Smooth muscle cell (in vitro differentiated cells): Measurements from ENCODE around the gene STK40. TPM values are rescaled to one million over a fixed set of nuclear protein-coding genes. Genes with fewer than 3 reads are reported as not detected.

Source experiments
- DNase-seq: peaks from one replicate; lab custom pipeline; 2025; ENCODE audit not compliant: unreplicated experiment; lab: John Stamatoyannopoulos, UW
- H2AFZ ChIP-seq: fragments of 200-600 bp; sonication (generic); 2 replicates; pipeline ENCODE4 v1.6.0; 2016; ENCODE audit warnings: antibody characterized with exemption, low read depth, mild to moderate bottlenecking
- H3F3A ChIP-seq: fragments of 200-600 bp; sonication (generic); 2 replicates; pipeline ENCODE4 v1.6.0; 2017; ENCODE audit warnings: antibody characterized with exemption, low read depth
- H3K27ac ChIP-seq: fragments of 200-600 bp; sonication (generic); 2 replicates; pipeline ENCODE4 v1.5.1; 2016; ENCODE audit warnings: low read depth, mild to moderate bottlenecking
- H3K27me3 ChIP-seq: fragments of 200-600 bp; sonication (generic); 2 replicates; pipeline ENCODE4 v1.6.1; 2016; ENCODE audit warnings: low read depth, mild to moderate bottlenecking
- H3K36me3 ChIP-seq: fragments of 200-600 bp; sonication (generic); 2 replicates; pipeline ENCODE4 v1.5.1; 2016; ENCODE audit warnings: low read depth
- H3K4me1 ChIP-seq: fragments of 200-600 bp; sonication (generic); 2 replicates; pipeline ENCODE4 v1.5.1; 2016; ENCODE audit warnings: low read depth
- H3K4me2 ChIP-seq: fragments of 200-600 bp; sonication (generic); 2 replicates; pipeline ENCODE4 v1.6.0; 2016; ENCODE audit warnings: mild to moderate bottlenecking
- H3K4me3 ChIP-seq: fragments of 200-600 bp; sonication (generic); 2 replicates; pipeline ENCODE4 v1.5.1; 2016; ENCODE audit warnings: mild to moderate bottlenecking
- H3K79me2 ChIP-seq: fragments of 200-600 bp; sonication (generic); 2 replicates; pipeline ENCODE4 v1.6.0; 2016; ENCODE audit warnings: low read depth, mild to moderate bottlenecking
- H3K9ac ChIP-seq: fragments of 200-600 bp; sonication (generic); 2 replicates; pipeline ENCODE4 v1.6.0; 2016; ENCODE audit warnings: low read depth
- H3K9me3 ChIP-seq: fragments of 200-600 bp; sonication (generic); replicated peaks from 2 replicates; pipeline ENCODE4 v1.5.1; 2016; ENCODE audit warnings: low read depth
- H4K20me1 ChIP-seq: fragments of 200-600 bp; sonication (generic); 2 replicates; pipeline ENCODE4 v1.6.0; 2016; ENCODE audit warnings: low read depth
- CTCF ChIP-seq: fragments of 200-600 bp; sonication (generic); IDR thresholded peaks from 2 replicates; pipeline ENCODE4 v1.5.1; 2017; ENCODE audit warnings: borderline replicate concordance, mild to moderate bottlenecking, antibody characterized with exemption; ENCODE audit not compliant: insufficient read depth, poor library complexity, severe bottlenecking
- WGBS: methylation state at CpG from one replicate; pipeline ENCODE4 v1.1.7; 2016; ENCODE audit warnings: low lambda C conversion rate; 5-methylcytosine and 5-hydroxymethylcytosine counted together
- polyA plus RNA-seq: library from polyadenylated mRNA; unstranded; fragments of >200 nt; fragmentation: Nextera tagmentation; extraction: Ambion mirVana; gene quantifications from 2 replicates; pipeline ENCODE4 v1.2.1, GENCODE V29; 2016
- total RNA-seq: library from RNA; depleted of rRNA; stranded (reverse); fragments of >200 nt; gene quantifications from 2 replicates; pipeline ENCODE4 v1.2.3, GENCODE V29; 2014

Gene STK40
- total and polyA plus RNA-seq, 2 experiments from 2014 or later = 8.4 to 18.8 TPM

DNA sequence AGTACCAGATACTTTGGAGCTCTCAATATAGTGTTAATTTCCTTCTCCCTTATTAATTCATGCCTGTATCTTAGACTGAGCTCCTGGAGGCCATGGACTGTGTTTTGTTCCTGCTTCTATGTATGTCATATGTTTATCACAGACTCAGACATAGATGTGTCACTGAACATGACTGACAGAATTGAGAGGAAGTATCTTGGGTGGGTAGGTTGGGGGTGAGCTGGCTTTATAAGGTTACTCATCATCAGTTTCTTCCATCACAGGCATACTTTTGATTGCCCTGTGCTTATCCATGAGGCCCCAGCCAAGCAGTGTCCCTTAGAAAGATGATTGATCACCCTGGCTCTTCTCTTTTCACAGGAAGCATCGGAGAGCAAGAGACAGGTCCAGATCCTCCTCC is 85.2 kb downstream of the STK40 start:
- H3K4me3 ChIP-seq = no peak overlapping the region
- H2AFZ ChIP-seq = no peak overlapping the region
- H3F3A ChIP-seq = peaks cover 31% of the 10 kb centered on the region
- H3K9ac ChIP-seq = peak overlapping the region; percentile 70
- H3K36me3 ChIP-seq = peaks cover 11% of the 10 kb centered on the region
- WGBS = 96% methylated on average over 1 of the region's 1 CpG
- H3K9me3 ChIP-seq = no peaks in the 10 kb centered on the region
- H3K27me3 ChIP-seq = no peaks in the 10 kb centered on the region
- no peak for DNase-seq
- no peaks in the 10 kb centered on the region for H3K4me1 ChIP-seq
- H3K27ac ChIP-seq = peak overlapping the region; percentile 91
- no peak overlapping the region for H3K4me2 ChIP-seq
- no peak for TF ChIP-seq CTCF
- H4K20me1 ChIP-seq = peaks cover 17% of the 10 kb centered on the region
- H3K79me2 ChIP-seq = no peaks in the 10 kb centered on the region

- H3K36me3 ChIP-seq = peaks cover 18% of the 10 kb centered on the region
- H3K27ac ChIP-seq = peak overlapping the region; percentile 91
- no peaks in the 10 kb centered on the region for H3K4me1 ChIP-seq
- H3K9ac ChIP-seq = no peak overlapping the region
- H4K20me1 ChIP-seq = peaks cover 17% of the 10 kb centered on the region
- H3K27me3 ChIP-seq = no peaks in the 10 kb centered on the region
- H3K4me3 ChIP-seq = no peak overlapping the region
- peaks cover 3% of the 10 kb centered on the region for H3K79me2 ChIP-seq
- peaks cover 24% of the 10 kb centered on the region for H3F3A ChIP-seq
- 95% methylated on average over 5 of the region's 5 CpGs for WGBS
- H3K9me3 ChIP-seq = no peaks in the 10 kb centered on the region
- H2AFZ ChIP-seq = no peak overlapping the region
- H3K4me2 ChIP-seq = no peak overlapping the region
- DNase-seq = no peak
- TF ChIP-seq CTCF = no peak
Observed at GRCh38 chr1:36298640-36299039, 87.1 kb downstream of the STK40 start.

DNA sequence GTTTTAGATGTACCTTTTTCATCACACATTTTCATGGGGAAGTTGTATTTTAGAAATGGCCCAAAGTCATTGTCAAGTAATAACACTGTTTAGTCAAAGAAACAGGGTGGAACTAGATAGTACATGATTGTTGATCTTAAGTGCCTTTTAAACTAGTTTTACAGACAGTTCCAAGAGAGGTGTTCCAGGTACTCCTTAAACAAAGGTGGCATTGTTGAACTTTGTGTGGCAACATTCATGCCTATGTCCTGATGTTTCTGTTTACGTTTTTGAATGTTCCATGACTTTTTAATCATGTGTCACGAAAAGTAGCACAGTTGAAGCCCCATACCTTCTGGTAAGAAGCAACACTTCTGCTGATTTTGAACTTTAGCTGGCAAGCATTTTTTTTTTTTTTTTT is 88.7 kb downstream of the STK40 start:
- Histone ChIP-seq H3K9ac (peak overlapping the region; percentile 28), H3K27ac (peak overlapping the region; percentile 72)

More for the DNA sequence above, 88.7 kb downstream of the STK40 start:
- peaks cover 6% of the 10 kb centered on the region for H3K79me2 ChIP-seq
- no peak overlapping the region for H3K4me3 ChIP-seq
- no peaks in the 10 kb centered on the region for H3K4me1 ChIP-seq
- WGBS = 78% methylated on average over 2 of the region's 2 CpGs
- peaks cover 17% of the 10 kb centered on the region for H4K20me1 ChIP-seq
- no peak overlapping the region for H2AFZ ChIP-seq
- H3K9me3 ChIP-seq = no peaks in the 10 kb centered on the region
- DNase-seq = no peak
- TF ChIP-seq CTCF = no peak
- peaks cover 19% of the 10 kb centered on the region for H3F3A ChIP-seq
- H3K36me3 ChIP-seq = peaks cover 17% of the 10 kb centered on the region
- H3K27me3 ChIP-seq = no peaks in the 10 kb centered on the region
- no peak overlapping the region for H3K4me2 ChIP-seq
